ENCODE measurements around the gene SMARCE1.

The SMARCE1 gene

DNA sequence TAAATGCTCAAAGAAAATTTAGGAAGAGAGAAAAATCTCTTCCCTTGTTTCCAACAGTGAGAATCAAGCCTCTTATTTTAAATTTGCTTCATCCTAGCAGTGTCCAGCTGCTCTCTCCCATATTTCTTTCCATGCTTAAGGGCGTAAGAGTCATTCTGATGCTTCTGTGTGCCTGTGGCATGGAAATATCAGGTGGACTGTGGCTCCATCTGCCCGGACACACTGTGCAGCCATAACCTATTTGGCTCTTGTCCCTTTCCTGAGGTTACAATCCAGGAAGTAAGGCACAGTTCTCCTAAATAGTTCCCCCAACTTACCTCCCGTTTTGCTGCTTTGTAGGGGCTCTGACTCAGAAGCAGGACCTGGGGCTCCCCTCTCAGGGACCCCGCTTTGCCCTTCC lies 23.7 kb upstream of the SMARCE1 start:
- TF ChIP-seq, protein P1, sequence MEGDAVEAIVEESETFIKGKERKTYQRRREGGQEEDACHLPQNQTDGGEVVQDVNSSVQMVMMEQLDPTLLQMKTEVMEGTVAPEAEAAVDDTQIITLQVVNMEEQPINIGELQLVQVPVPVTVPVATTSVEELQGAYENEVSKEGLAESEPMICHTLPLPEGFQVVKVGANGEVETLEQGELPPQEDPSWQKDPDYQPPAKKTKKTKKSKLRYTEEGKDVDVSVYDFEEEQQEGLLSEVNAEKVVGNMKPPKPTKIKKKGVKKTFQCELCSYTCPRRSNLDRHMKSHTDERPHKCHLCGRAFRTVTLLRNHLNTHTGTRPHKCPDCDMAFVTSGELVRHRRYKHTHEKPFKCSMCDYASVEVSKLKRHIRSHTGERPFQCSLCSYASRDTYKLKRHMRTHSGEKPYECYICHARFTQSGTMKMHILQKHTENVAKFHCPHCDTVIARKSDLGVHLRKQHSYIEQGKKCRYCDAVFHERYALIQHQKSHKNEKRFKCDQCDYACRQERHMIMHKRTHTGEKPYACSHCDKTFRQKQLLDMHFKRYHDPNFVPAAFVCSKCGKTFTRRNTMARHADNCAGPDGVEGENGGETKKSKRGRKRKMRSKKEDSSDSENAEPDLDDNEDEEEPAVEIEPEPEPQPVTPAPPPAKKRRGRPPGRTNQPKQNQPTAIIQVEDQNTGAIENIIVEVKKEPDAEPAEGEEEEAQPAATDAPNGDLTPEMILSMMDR (IDR thresholded peaks at IDR 0.05; ENCODE audit: low read length) = no peak
- no peak for TF ChIP-seq EZH2 (IDR thresholded peaks at IDR 0.05; ENCODE audit: borderline replicate concordance, low read length)
- Histone ChIP-seq H4K20me1 (ENCODE audit: insufficient read depth, low read length) (no peaks in the 10 kb centered on the region), H3K36me3 (ENCODE audit: insufficient read depth, low read length) (no peaks in the 10 kb centered on the region), H3K4me2 (ENCODE audit: low read length) (no peak overlapping the region), H3K79me2 (ENCODE audit: insufficient read depth, low read length) (no peaks in the 10 kb centered on the region), H2AFZ (ENCODE audit: low read length) (no peak overlapping the region), H3K4me1 (ENCODE audit: insufficient read depth, low read length, severe bottlenecking) (no peaks in the 10 kb centered on the region), H3F3A (ENCODE audit: insufficient read depth, low read length) (no peaks in the 10 kb centered on the region), H3K9me2 (ENCODE audit: low read depth, low read length) (no peaks in the 10 kb centered on the region), H3K27me3 (ENCODE audit: insufficient read depth, low read length) (peaks cover 1% of the 10 kb centered on the region; the same call in 1 of the 2 replicates), H3K4me3 (ENCODE audit: low read depth, low read length, poor library complexity, severe bottlenecking) (no peak overlapping the region), H3K27ac (ENCODE audit: low read depth, low read length, poor library complexity, severe bottlenecking) (no peak overlapping the region), H3K9ac (ENCODE audit: low read length) (no peak overlapping the region), H3K9me3 (ENCODE audit: low read length) (no peaks in the 10 kb centered on the region)

DNA sequence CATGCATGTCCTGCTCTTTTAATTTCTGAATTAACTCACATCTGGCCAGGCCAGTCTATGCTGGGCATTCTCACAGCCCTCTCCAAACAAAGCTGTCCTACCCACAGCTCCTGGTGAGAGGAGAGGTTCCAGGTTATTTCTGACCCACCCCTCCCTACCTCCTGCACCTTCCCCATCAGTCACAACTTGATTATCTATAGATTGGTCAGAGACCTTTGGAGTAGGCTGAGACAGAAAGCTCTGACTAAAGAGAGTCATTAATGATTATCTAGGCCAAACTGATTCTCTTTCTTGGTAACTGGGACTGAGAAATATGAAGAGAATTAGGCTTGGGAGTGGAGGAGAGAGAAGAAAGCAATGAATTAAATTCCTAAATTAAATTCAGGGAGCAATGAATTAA lies 18.7 kb upstream of the SMARCE1 start:
- H3K27me3 ChIP-seq (ENCODE audit: insufficient read depth, low read length) = peaks cover 6% of the 10 kb centered on the region; the same call in 1 of the 2 replicates
- no peaks in the 10 kb centered on the region for H4K20me1 ChIP-seq (ENCODE audit: insufficient read depth, low read length)
- TF ChIP-seq EZH2 (IDR thresholded peaks at IDR 0.05; ENCODE audit: borderline replicate concordance, low read length) = no peak
- TF ChIP-seq, protein P1 (IDR thresholded peaks at IDR 0.05; ENCODE audit: low read length) = no peak
- H3K9me3 ChIP-seq (ENCODE audit: low read length) = no peaks in the 10 kb centered on the region
- no peak overlapping the region for H3K4me3 ChIP-seq (ENCODE audit: low read depth, low read length, poor library complexity, severe bottlenecking)
- H3K9me2 ChIP-seq (ENCODE audit: low read depth, low read length) = no peaks in the 10 kb centered on the region
- no peaks in the 10 kb centered on the region for H3F3A ChIP-seq (ENCODE audit: insufficient read depth, low read length)
- no peaks in the 10 kb centered on the region for H3K79me2 ChIP-seq (ENCODE audit: insufficient read depth, low read length)
- no peaks in the 10 kb centered on the region for H3K36me3 ChIP-seq (ENCODE audit: insufficient read depth, low read length)
- H3K27ac ChIP-seq (ENCODE audit: low read depth, low read length, poor library complexity, severe bottlenecking) = no peak overlapping the region
- H3K4me2 ChIP-seq (ENCODE audit: low read length) = no peak overlapping the region
- H3K9ac ChIP-seq (ENCODE audit: low read length) = no peak overlapping the region
- no peak overlapping the region for H2AFZ ChIP-seq (ENCODE audit: low read length)
- H3K4me1 ChIP-seq (ENCODE audit: insufficient read depth, low read length, severe bottlenecking) = no peaks in the 10 kb centered on the region

DNA sequence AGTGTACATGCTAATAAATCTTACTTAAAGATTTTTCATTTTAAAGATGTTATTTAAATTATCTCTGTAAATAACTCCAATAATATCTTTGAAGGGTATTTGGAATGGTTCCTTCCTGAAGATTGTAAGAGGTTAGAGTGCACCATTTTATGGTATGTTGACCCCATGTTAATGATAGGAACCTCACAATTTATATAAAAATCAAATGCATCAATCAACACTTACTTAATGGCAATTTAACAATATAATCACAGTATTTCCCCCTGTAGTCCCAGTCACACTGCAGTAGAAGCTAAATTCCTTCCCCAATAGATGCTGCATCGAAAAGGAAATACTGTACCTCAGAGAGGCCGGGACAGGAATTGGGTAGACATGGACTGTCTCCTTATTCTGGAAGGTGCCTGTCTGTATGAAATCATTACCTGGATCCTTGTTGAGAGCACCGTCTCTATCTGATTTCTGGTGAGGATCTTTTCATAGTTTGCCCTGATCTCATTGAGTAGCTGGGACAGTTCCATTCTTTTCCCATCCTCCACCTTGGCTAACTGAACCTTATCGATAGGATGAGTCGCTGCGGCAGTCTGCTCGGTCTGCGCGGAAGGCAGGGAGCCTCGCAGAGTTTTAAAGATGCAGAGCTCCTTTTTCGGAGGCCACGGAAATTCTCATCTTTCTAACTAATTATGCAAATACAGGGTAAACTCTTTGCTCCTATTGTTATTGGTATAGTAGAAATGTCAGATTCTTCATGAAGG lies 17.1 kb upstream of the SMARCE1 start, which contains the start of gene KRT222:
Gene KRT222 (minus strand): TSS at position 596 of the 752 bp plus-strand sequence. CDS start 78 bp downstream, at position 518.
- H3K9me3 ChIP-seq (ENCODE audit: low read length) = no peaks in the 10 kb centered on the region
- no peak within 1 kb of the TSS for H3K4me2 ChIP-seq (ENCODE audit: low read length)
- H4K20me1 ChIP-seq (ENCODE audit: insufficient read depth, low read length) = no peaks in the 10 kb centered on the region
- peaks cover 6% of the 10 kb centered on the region; the same call in 1 of the 2 replicates for H3K27me3 ChIP-seq (ENCODE audit: insufficient read depth, low read length)
- TF ChIP-seq, protein P1 (IDR thresholded peaks at IDR 0.05; ENCODE audit: low read length) = no peak
- no peak for TF ChIP-seq EZH2 (IDR thresholded peaks at IDR 0.05; ENCODE audit: borderline replicate concordance, low read length)
- no peak within 1 kb of the TSS for H3K4me3 ChIP-seq (ENCODE audit: low read depth, low read length, poor library complexity, severe bottlenecking)
- H3K36me3 ChIP-seq (ENCODE audit: insufficient read depth, low read length) = no peaks in the 10 kb centered on the region
- H2AFZ ChIP-seq (ENCODE audit: low read length) = no peak within 1 kb of the TSS
- no peaks in the 10 kb centered on the region for H3K9me2 ChIP-seq (ENCODE audit: low read depth, low read length)
- H3F3A ChIP-seq (ENCODE audit: insufficient read depth, low read length) = no peaks in the 10 kb centered on the region
- H3K79me2 ChIP-seq (ENCODE audit: insufficient read depth, low read length) = no peaks in the 10 kb centered on the region
- no peaks in the 10 kb centered on the region for H3K4me1 ChIP-seq (ENCODE audit: insufficient read depth, low read length, severe bottlenecking)
- no peak within 1 kb of the TSS for H3K9ac ChIP-seq (ENCODE audit: low read length)
- no peak within 1 kb of the TSS for H3K27ac ChIP-seq (ENCODE audit: low read depth, low read length, poor library complexity, severe bottlenecking)

Data from OCI-LY1 (cell line).